NCI-H2227 (cell line): ENCODE data around the gene OR6S1.
"Not testable (repeated sequence)": the region's sequence is repeated elsewhere in the genome, so short reads cannot be mapped to it uniquely, and the experiment has no call there.

ENCODE experiments used
- DNase-seq: peaks from one replicate; lab custom pipeline; 2025; ENCODE audit not compliant: unreplicated experiment; lab: John Stamatoyannopoulos, UW

The OR6S1 gene

DNA sequence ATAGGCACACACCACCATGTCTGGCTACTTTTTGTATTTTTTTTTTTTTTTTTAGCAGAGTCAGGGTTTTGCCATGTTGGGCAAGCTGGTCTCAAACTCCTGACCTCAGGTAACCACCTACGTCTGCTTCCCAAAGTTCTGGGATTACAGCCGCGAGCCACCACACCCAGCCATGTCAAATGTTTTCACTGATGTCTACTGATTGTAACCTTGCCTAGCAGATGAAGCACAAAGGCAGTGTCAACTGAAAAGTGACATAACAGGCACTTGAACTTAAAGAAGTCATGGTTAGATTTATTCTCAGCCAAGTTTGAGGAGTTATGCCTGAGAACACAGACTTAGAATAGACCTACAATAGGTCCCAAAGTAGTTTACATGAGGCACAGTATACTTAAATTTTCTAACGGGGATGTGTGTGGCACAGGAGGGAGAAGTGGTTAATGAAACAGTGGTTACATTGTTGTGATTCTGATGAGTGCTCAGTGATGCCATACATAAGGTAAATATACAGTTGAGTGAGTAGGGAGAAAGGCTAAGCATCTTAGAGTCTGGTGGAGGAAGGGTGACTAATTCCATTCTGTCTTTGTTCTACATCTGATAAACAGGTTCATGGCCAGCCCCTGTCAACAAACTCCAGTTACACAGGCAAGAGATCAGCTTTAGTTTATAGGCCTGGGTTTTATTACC, 30.2 kb upstream of the OR6S1 start:
- no peak for DNase-seq

DNA sequence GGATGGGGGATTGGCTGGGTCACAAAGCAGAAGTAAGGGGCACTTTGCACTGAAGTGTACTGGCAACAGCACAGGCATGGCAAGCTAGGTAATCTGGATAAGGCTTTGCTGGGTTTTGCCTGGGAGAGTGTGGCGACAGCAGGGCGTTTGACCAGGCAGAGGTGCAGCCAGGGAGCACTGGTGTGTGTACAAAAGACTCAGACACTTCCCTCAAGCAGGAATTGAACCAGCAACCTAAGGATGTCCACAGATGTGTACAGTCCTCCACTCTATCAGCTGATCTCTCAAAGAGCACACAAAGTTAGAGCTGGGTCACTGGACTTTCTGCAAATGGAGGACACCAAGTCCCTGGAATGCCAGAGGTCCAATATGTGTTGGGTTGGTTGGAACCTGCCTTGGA, 27.5 kb upstream of the OR6S1 start:
- no peak for DNase-seq

DNA sequence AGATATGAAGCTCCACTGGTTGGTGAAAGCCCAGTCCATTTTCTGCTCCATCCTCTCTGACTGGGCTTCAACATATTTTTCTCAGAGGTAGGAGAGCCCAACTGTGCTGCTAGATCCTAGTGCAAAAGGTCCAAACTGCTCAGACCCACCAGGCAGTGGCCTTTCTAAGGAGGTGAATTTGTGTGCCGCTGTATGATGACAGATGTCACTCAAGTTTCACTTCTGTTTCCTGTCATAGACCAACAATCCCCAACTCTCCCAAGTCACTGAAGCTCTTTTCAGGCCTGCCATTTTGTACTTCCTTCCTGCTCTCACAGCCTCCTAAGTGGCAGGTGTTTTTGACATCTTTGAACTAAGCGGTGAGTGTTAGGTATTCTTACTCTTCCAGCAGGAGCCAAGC, 26.5 kb upstream of the OR6S1 start:
- DNase-seq = no peak

DNA sequence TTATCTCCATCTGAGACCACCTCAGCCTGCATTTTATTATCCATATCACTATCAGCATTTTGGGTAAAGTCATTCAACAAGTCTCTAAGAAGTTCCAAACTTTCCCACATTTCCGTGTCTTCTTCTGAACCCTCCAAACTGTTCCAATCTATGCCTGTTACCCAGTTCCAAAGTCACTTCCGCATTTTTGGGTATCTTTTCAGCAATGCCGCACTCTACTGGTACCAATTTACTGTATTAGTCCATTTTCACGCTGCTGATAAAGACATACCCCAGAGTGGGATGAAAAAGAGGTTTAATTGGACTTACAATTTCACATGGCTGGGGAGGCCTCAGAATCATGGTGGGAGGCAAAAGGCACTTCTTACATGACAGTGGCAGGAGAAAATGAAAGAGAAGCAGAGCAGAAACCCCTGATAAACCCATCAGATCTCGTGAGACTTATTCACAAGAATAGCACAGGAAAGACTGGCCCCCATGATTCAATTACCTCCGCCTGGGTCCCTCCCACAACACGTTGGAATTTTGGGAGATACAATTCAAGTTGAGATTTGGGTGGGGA, 25.0 kb upstream of the OR6S1 start:
- DNase-seq = not testable (repeated sequence)

DNA sequence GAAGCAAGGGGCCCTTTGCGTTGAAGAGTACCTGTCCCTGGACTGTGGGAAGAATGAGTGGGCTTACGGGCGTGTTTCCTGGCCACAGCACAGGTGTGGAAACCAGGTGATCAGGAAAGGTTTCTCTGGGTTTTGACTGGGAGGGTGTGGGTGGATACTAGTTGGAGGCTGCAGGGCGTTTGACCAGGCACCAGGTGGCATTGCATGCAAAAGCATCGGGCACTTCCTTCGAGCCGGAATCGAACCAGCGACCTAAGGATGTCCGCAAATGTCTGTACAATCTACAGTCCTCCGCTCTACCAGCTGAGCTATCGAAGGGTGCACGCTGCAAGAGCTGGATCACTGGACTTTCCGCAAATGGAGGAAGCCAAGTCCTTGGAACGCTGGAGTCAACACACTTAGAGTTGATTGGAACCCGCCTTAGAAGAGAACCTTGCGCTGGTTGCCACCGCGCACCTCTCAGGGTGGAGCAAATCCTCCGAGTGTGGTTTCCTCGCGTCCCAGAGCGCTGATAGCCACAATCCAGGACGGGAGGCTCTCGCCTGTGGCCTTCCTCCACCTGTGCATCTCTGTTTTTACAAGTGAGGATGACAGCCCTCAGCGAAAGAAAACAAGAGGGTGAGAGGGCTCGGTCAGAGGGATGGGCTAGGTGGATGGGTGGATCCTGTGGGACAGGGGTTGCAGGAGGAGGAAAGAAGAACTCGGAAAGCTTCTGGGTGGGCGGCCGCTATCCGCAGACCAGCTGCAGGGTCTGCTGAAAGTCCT, 21.7 kb upstream of the OR6S1 start:
- DNase-seq = peak; percentile 59

DNA sequence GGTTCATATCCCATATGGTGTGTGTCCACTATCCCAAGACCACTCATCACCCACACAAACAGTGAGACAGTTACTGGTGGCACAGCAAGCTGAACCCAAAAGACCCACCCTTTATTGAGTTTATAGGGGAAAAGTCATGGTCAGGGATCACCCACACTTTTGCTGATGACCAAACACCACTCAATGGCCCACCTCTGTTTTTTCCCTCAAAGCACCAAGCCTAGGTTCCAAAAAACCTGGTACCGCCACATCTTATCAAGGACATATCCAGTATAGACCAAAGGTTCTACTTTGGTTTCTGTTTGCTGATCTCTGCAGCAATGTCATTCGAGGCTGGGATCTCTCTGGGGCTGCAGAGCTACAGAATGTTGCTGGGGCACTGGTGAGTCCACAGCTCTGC, 19.7 kb upstream of the OR6S1 start:
- DNase-seq = no peak

DNA sequence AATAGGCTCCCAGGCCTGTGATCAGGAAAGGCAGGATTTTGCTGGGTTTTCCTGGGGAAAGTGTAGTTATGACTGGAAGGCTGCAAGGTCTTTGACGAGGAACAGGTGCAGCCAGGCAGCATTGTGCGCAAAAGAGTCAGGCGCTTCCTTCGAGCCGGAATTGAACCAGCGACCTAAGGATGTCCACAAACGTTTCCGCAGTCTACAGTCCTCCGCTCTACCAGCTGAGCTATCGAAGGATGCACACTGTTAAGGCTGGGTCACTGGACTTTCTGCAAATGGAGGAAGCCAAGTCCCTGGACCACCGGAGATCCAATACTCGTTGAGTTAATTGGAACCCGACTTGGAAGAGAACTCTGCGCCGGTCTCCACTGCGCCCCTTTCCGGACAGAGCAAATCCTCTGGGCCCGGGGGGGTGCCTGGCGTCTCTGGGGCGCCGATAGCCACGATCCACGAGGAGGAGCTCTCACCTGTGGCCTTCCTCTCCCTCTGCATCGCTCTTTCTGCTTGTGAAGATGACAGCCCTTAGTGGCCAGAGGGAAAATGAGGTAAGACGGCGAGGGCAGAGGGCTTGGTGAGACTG, 18.4 kb upstream of the OR6S1 start:
- DNase-seq = no peak

DNA sequence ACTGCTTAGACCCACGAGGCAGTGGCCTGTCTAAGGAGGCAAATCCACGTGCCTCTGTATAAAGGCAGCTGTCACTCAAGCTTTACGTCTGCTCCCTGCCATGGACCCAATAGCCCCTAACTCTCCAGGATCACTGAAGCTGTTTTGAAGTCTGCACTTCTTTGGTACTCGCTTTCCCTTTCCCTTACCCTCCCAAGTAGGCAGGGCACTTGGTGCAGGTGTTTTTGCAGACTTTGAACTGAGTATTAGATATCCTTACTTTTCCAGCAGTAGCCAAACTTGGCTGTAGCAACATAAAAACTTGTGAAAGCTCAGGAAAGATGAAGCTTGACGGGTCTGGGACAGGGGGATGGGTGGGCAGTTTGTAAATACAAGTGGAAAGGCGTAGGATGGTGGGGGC, 17.8 kb upstream of the OR6S1 start:
- DNase-seq = no peak

DNA sequence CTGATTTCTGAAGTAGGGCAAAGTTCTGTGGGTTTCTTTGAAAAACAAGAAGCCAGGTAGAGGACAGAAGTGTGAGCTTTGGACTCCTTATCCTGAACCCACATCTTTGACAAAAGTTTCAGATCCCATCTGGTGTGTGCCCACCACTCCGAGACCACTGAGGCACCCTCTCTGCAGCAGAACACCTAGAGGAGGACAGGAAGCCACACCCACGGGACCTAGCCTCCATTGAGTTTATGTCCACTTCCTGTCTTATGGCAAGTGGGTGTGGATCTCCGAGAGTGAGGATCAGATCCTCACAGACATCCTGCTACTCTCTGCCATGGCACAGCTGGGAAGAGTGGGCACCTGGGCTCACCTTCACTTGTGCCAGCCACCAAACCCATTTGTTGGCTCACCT, 16.8 kb upstream of the OR6S1 start:
- no peak for DNase-seq

DNA sequence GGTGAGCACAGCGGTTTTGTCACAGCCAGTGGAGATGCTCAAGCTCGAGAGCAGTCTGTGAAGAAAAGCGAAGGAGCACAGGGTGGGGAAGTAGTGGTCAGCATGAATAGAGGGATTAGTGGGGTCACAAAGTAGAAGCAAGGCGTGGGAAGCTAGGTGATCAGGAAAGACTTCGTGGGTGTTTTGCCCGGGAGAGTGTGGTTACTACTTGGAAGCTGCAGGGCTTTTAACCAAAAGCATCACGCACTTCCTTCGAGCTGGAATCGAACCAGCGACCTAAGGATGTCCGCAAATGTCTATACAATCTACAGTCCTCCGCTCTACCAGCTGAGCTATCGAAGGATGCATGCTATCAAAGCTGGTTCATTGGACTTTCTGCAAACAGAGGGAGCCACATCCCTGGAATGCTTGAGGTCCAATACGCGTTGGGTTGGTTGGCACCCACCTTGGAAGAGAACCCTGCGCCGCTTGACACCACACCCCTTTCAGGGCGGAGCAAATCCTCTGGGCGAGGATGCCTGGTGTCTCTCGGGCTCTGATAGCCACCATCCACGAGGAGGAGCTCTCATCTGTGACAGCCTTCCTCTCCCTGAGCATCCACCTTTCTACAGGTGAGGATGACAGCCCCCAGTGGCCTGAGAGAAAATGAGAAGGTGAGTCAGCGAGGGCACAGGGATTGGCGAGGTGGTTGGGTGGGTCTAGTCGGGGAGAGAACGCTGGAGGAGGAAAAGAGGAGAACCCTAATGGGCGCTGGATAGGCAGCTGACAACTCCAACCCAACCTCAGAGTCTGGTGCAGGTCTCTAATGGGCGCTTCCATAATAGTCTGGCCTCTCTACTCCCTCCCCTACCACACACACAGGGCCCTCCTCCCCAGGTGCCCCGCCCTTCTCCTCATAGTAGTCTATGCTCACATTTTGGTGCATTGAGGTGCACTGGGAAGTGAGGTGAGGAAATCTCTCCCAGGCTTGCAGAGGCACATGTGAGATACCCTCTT, 16.0 kb upstream of the OR6S1 start:
- DNase-seq = no peak

DNA sequence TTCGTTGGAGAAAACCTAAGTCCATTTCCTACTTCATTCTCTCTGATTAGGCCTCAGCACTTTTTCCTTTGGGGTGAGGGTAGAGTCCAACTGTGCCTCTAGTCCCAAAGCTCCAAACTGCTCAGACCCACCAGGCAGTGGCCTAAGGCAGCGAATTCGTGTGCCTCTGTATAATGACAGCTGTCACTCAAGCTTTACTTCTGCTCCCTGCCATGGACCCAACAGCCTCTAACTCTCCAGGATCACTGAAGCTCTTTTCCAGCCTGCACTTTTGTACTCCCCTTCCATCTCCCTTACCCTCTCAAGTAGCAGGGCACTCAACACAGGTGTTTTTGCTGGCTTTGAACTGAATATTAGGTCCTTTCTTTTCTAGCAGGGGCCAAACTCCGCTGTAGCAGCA, 14.8 kb upstream of the OR6S1 start:
- DNase-seq = no peak

DNA sequence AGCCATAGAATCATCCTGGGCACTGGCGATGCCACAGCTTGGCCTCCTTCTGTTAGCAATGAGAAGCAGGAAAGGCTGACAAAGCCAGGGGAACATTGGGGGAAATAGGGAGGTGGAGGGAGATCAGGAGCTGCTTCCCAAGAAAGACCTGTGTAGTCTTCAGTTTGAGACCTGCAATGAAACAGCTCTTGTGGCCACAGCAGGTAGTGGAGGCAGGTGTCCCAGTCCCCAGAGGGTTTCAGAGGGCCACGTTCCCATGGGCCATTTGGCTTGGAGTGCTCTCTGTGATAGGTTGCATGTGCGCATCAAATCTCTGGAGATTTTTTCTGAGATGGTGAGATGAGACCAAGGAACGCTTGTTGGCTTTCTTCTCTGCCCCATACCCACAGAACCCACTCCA, 14.4 kb upstream of the OR6S1 start:
- no peak for DNase-seq

DNA sequence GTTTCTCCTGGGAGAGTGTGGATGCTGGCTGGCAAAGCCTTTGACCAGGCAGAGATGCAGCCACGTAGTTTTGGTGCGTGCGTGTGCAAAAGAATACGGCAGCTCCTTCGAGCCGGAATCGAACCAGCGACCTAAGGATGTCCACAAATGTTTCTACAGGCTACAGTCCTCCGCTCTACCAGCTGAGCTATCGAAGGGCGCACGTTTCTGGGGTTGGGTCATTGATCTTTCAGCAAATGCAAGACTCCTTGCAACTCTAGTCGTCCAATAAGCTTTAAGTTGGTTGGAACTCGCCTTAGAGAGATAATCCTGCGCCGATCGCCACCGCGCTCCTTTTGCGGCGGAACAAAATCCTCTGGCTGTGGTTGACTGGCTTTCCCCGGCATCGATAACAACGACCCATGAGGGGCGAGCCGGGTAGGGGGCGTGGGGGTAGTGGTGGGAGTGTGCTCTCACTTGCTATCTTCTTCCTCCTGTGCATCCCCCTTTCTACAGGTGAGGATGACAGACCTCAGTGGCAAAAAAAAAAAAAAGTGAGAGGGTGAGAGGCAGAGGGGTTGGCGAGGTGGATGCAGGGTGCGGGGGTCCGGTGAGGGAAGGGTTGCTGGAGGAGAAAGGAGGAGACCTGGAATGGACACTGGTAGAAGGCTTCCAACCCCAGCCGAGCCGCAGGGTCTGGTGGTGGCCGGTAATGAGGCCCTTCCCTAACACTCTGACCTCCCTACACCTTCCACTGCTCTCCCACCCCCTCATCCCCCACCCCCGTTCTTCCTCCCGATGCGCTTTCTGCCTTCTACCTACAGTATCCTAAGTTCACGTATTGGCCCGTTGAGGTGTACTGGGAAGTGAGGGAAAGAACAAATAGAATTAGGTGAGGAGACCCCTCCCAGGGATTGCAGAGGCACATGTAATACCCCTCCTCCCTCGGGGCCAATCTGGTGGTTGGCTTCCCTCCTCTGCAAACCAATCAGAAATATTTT, 11.8 kb upstream of the OR6S1 start:
- DNase-seq = peak; percentile 48

DNA sequence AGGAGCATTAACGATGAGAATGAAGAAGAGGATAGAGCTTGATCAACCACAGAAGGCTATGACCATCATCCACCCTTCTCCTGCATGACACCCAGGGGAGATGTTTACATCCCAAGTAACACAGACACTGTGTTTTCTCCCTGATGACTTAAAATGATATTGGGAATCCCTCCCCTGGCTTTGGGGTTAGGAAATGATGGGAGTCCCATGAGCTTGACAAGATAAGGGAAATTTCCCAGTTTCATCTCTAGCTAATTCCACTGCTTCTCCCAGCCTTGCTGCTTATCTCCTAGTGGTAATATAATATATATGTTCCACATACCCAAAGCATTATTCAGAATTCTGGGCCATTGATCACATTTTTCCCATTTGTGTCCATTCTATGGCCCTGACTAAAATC, 4.0 kb upstream of the OR6S1 start:
- no peak for DNase-seq

DNA sequence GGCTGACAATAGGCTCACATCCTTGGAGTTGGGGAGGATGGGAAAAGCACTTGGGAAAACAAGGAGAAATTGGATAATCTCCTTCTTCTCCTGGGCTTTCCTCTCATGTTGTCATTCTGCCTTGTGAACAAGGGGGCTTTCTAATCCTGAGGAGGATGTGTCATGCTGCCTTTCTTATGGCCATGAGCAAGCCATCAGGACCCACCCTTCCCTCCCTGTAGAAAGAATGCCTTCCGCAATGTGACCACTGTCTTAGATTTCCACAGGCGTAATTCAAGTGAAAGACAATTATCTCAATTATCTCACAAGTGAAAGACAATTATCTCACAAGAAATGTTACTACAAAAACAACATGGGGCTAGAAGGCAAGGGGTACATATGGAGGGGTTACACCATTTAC, 3.0 kb upstream of the OR6S1 start:
- DNase-seq = no peak

DNA sequence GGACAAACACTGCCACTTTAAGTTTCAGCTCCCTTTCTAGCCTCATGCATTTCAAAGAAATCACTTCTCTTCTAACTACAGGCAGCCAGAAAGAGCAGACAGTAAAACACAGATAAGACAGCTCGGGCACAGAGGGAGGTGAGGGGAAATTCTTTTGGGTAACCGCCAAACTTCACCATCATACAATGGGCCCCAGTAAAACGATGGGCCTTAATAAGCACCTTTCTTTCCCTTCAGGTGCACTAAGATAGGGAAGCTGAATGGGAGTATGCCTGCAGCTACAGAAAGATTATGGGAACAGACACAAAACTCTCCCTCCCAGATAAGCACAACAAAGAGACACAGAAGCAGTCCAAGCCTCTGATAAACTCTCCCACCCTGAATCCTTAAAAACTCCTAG, 1.3 kb upstream of the OR6S1 start:
- DNase-seq = not testable (repeated sequence)

DNA sequence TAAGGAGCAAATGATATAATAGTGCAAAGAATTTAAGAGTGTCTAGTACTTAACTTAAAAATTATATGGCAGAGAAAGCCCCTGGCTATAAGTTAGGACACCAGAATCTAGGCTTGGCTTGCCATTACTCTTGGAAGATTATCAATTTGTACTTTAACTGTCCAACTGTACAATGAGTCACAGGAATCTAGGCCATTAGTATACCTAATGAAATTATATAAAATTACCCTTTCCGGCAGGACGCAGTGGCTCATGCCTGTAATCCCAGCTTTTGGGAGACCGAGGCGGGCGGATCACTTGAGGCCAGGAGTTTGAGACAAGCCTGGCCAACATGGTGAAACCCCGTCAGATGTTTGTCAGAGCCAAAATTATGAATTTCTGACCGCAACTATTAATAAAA, 691 bp upstream of the OR6S1 start:
- no peak for DNase-seq

DNA sequence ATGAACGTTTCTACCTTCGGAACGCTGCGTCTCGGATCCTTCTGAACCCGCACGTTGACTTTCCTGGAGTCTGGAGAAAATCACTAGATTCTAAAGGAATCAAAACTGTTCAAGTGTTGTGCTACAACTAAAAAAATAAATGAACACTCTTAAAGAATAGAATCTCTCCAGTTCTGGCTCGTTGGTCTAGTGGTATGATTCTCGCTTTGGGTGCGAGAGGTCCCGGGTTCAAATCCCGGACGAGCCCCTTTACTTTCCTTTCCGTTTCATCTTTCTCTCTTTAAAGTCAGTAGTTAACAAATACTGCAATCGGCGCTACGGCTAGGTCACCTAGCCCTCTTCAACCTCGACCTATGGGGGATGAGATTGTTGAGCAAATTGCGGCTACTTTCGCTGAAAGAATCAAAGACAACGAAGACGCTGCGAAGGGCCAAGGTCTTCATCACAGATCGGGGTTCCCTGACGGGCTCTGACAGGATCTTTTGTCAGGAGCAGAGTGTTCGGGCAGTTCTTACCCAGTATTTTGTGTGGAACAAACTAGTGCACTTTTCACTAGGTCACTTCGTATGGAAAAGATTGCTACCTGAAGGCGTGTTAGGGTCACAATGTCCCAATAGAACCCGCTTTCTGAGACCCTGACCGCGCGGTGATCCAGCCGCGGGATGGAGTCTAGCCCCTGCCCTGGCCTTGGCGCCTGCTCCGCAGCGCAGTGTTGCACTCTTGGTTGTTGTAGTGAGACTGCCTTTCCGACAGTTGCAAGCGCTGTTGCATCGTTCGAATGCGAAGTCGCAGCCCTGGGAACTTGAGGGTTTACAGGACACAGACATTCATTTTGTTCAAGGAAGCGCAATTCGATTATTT, 8.4 kb downstream of the OR6S1 start:
- peak; percentile 62 for DNase-seq

DNA sequence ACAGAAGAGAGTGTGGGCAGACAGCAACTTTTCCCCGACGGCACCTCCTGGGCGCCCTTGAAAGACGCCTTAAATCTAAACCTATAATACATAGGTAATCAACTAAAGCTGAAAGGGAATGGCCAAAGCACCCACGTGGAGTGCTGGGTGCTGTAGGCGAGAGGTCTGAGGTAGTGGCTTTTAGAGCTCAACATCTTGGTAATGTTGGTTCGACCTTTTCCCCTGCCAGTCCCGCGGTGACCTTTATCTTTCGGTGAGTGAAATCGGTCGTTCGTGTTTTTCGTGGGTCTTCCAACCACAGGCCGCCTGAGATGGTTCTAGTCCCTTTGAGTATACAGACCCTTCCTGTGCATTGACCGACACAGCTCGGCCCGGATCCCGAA, 9.1 kb downstream of the OR6S1 start:
- DNase-seq = no peak
